T-helper 2 cell (primary cell): Measurements from ENCODE around the gene UNC13C.

Source experiments
- DNase-seq, 5 experiments: peaks; one replicate each; pipeline versions ENCODE4 v3.0.0 to v3.0.0-alpha.2; 2012 to 2022

The UNC13C gene

GRCh38 chr15:54120949-54121463 lies 142.8 kb downstream of the UNC13C start:
- DNase-seq: no peak

DNA sequence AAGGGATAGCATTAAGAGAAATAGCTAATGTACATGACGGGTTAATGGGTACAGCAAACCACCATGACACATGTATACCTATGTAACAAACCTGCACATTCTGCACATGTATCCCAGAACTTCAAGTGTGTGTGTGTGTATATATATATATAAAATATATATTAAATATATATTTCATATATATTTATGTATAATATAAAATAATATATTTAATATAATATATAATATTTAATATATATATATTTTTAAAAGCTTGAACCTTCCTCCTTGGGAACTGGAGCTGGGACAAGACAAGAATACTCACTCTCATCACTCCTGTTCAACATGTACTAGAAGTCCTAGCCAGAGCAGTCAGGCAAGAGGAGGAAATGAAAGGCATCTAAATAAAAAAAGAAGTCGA lies 149.3 kb downstream of the UNC13C start:
- no peak for DNase-seq

GRCh38 chr15:54131410-54131809 lies 153.2 kb downstream of the UNC13C start:
- no peak for DNase-seq

DNA sequence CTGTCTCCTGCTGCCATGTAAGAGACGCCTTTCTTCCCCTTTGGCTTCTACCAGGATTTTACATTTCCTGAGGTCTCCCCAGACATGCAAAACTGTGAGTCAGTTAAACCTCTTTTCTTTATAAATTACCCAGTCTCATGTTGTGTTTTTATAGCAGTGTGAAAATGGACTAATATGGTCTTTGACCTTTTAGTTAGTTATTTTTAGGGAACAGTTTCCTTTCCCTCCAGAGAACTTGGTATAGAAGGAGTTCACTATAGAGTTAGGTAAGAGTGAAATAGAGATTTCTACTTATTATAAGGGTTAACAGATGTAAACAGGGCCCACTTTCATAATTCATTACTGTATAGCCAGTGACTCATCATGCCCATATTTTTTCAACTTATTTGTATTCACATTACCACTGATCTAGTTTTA lies 170.9 kb downstream of the UNC13C start:
- DNase-seq: no peak

- no peak for DNase-seq
Measured at GRCh38 chr15:54150255-54150654, 172.0 kb downstream of the UNC13C start.

GRCh38 chr15:54159012-54159411 lies 180.8 kb downstream of the UNC13C start:
- no peak for DNase-seq

DNA sequence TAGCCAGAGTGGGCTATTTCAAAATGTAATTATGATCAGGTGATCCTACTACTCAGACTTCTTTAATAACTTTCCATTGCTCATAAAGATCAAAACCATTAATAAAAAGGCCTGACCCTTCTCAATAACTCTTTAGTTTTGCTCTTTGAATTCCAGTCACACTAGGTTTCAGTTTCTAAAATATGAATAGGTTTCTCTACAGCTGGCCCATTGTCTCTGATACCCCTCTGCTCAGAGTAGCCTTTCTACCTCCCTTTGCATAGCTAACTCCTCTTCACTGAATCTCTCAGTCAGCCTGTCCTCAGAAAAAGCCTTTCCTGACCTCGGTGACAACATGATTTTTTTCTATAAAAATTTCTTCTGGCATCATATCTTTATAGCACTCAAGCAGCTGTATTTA lies 209.1 kb downstream of the UNC13C start:
- no peak for DNase-seq

- no peak for DNase-seq
Measured at GRCh38 chr15:54197995-54198394, 219.8 kb downstream of the UNC13C start.

- DNase-seq: no peak
Measured at GRCh38 chr15:54206586-54207321, 228.5 kb downstream of the UNC13C start.

DNA sequence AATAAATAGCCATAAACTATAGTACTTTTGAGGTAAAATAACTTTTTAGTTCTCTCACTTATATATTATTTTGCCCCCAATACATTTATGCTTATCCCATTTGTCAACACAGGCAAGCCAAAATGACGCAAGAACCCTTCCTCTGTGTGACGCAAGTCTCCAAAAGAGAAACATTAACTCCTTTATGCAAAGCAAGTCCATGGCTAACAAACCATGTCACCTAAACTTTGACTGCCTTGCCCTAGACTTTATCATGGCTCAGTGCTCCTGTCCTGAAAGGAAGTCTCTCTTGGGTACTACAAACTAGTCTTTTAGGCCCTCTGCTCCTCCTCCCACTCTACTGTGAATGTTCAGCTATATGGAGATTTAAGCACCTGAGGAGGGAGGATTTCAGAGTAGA lies 230.5 kb downstream of the UNC13C start:
- DNase-seq: no peak

DNA sequence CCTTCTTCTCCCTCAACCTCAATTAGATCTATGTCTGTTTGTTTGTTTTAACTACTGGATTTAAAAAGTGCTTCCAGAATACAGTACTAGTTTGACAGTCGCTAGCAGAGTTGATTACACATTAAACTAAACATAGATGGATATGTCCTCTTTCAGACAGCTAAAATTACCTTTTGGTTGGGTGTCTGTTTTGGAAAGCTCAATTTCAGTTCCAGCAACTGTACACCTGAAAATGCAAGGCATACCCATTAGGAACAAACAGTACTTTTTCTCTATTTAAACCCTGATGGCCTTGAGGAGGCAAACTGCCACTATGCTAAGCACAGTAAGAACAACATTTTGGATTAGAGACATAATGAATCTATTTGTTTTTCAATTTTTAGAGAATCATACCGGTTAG lies 234.4 kb downstream of the UNC13C start:
- DNase-seq: no peak

DNA sequence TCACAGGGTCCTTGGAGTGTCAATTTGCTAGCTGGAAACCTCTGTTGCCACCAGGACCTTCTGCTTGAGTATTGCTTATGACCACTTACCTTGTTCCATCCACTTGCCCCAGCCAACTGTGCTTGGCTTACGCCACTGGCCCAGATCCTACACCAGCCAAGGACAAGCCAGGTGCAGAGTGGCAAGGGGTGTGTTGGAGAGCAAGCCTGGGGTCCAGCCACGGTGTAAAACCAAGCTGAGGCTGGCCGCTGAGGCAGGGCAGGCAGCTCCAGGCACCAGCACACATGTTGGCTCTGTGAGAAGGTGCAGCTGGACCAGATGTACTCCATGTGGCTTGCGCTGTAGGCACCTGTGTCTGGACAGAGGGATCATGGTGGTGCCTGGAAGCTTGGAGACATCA lies 248.2 kb downstream of the UNC13C start:
- no peak for DNase-seq

DNA sequence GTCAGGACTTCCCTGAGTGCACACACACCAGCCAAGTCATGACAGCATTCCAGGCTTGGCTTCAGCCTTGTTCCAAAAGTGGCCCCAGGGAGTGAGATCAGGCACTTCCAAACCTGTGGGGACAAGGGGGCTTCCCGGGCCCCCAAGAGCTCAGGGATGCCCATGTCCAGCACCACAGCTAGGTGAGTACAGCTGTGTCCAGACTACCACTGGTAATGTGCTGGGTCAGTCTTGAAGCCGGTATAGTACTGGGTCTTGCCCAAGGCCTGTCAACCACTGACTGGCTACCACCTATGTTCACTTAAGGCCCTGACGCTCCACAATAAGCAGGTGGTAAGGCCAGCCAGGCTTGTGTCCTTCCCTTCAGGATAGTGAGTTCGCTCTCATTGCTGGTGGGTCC lies 249.3 kb downstream of the UNC13C start:
- no peak for DNase-seq

- DNase-seq: no peak
Measured at GRCh38 chr15:54250326-54250725, 272.1 kb downstream of the UNC13C start.

DNA sequence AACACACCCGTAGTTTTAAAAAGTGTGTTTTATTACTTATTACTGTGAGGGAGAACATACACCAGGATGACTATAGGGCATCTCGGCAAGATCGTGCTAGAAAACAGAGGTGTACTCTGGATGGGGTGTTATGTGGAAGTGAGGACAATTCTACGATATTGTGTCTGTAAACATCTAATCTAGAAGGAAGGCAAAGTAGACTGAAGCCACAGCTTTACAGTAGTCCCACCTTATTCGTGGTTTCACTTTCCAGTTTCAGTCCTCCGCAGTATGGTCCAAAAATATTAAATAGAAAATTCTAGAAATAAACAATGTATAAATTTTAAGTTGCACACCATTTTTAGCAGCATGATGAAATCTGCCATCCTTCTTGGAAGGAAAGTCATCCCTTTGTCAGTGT lies 277.9 kb downstream of the UNC13C start:
- DNase-seq: no peak

- DNase-seq: peak in 1 of 5 experiments; percentile 5
Measured at GRCh38 chr15:54273928-54274327, 295.7 kb downstream of the UNC13C start.

DNA sequence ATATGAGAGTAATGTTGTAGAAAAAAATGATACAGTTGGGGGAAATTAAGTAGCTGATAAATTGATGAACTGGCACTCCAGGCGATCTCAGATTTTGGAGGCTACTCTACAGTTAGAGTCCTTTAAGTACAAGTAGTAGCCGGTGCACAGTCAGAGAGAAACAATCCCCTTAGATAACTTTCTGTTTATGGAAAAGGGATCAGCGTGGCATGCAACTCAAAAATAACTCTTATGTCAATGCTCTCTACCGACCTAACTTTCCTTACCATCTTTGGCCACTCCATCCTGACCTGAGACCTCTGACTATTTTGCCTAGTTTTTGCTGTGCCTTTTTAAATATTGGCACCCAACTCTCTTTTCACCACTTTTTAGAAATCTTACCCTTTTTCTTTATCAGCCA lies 299.6 kb downstream of the UNC13C start:
- no peak for DNase-seq

GRCh38 chr15:54280726-54281125 lies 302.5 kb downstream of the UNC13C start:
- DNase-seq: no peak

GRCh38 chr15:54282228-54282836 lies 304.1 kb downstream of the UNC13C start:
- no peak for DNase-seq

DNA sequence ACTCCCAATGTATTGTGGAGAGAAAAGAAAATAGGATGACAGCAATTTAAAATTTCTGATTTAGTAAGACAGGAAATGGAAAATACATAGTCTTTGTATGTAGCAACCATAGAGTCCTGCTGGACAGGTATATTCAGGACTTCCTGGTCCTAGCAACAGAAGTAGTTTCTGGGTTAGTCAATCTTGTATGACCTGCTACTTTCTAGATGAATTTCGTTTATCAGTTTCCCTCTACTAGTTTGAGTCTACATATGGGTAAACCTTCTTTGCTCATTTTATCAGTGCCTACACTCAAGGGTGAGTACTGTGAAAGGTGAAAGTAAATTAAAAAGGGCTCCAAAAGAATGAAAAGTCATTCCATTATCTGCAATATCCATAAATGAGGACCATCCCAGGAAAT lies 309.8 kb downstream of the UNC13C start:
- DNase-seq: no peak

GRCh38 chr15:54289590-54290136 lies 311.4 kb downstream of the UNC13C start:
- peak in 1 of 5 experiments; percentile 67 for DNase-seq

GRCh38 chr15:54298396-54298795 lies 320.2 kb downstream of the UNC13C start:
- no peak for DNase-seq

DNA sequence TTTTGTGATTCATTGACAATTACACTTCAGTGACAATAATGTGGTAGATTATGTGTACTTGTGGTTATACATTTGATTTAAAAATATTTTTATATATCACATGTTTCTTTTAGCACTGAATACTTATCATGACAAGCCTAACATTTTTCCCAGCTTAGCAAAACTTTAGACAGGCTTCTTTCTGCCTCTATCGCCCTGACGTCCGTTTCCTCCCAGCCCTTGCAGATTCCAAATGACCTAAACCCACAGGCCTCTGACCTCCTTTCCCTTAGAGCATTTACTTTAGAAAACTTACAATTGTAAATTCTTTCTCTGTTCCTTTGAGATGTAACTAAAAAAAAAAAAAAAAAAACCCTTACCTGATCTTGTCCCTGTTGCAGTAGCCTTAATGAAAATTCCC lies 326.1 kb downstream of the UNC13C start:
- DNase-seq: no peak

GRCh38 chr15:54305138-54305537 lies 326.9 kb downstream of the UNC13C start:
- no peak for DNase-seq
